ENCODE data around the gene SIK3. TPM values are rescaled to one million over a fixed set of nuclear protein-coding genes. Genes with fewer than 3 reads are reported as not detected.

Gene SIK3
- total RNA-seq, 1 experiment from 2014 or later, result 14.5 TPM

DNA sequence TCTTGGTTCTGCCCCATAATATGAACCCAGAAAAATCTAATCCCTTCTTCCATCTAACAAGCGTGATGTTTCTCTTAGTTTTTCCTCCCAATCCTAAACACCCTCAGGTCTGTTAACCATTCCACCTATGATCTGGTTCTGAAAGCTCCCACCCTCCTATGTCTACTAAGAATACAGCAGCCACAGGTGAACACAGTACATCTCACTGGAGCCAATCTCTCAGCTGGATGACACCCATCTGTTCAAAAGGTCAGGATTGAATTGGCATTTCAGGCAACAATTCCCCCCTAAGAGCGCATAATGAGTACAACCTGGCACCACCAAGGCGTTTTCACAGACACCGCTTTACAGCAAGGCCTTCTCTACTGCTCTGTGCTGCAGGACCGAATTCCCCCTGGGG, 241.8 kb downstream of the SIK3 start:
- BruUV-seq (replicated peaks), result no TSS peak
- no peaks in the 10 kb centered on the region for H4K20me1 ChIP-seq (ENCODE audit: low read length)
- H3K27me3 ChIP-seq (ENCODE audit: low read length), result no peaks in the 10 kb centered on the region
- no peak overlapping the region for H3K4me2 ChIP-seq (ENCODE audit: low read length)
- H3K9me3 ChIP-seq (ENCODE audit: low read length), result no peaks in the 10 kb centered on the region
- peaks cover 37% of the 10 kb centered on the region for H3K4me1 ChIP-seq (ENCODE audit: insufficient read depth, low read length)
- H2AFZ ChIP-seq (ENCODE audit: low read length), result no peak overlapping the region
- H3K79me2 ChIP-seq (ENCODE audit: low read length), result no peaks in the 10 kb centered on the region
- TF ChIP-seq EZH2 (IDR thresholded peaks at IDR 0.05; ENCODE audit: low read length, unreplicated experiment) (no peak), EZH2phosphoT487 (IDR thresholded peaks at IDR 0.05; ENCODE audit: borderline replicate concordance, low read length) (no peak)
- TF ChIP-seq, protein P1, sequence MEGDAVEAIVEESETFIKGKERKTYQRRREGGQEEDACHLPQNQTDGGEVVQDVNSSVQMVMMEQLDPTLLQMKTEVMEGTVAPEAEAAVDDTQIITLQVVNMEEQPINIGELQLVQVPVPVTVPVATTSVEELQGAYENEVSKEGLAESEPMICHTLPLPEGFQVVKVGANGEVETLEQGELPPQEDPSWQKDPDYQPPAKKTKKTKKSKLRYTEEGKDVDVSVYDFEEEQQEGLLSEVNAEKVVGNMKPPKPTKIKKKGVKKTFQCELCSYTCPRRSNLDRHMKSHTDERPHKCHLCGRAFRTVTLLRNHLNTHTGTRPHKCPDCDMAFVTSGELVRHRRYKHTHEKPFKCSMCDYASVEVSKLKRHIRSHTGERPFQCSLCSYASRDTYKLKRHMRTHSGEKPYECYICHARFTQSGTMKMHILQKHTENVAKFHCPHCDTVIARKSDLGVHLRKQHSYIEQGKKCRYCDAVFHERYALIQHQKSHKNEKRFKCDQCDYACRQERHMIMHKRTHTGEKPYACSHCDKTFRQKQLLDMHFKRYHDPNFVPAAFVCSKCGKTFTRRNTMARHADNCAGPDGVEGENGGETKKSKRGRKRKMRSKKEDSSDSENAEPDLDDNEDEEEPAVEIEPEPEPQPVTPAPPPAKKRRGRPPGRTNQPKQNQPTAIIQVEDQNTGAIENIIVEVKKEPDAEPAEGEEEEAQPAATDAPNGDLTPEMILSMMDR (conservative IDR thresholded peaks at IDR 0.05; ENCODE audit: low read depth, low read length), result no peak
- H3F3A ChIP-seq (ENCODE audit: low read length, unreplicated experiment), result peaks cover 15% of the 10 kb centered on the region
- no peaks in the 10 kb centered on the region for H3K9me2 ChIP-seq (replicated peaks; ENCODE audit: low read length)
- no peak for ATAC-seq
- ChIA-PET POLR2A (ENCODE audit: unreplicated experiment) (no interaction called here), CTCF (no interaction called here)
- peaks cover 22% of the 10 kb centered on the region for H3K36me3 ChIP-seq (ENCODE audit: low read depth, low read length)
- intact Hi-C loops (cut with micrococcal nuclease), result loop anchor here (10.0 kb wide), 1 partner anchor 378 kb away; the partner anchor contains the start of genes PCSK7 and RNF214
- H3K27ac ChIP-seq (ENCODE audit: low read length), result no peak overlapping the region
- DNase-seq, result no peak
- no peak overlapping the region for H3K9ac ChIP-seq (ENCODE audit: low read length)
- no peak overlapping the region for H3K4me3 ChIP-seq (ENCODE audit: low read length)

DNA sequence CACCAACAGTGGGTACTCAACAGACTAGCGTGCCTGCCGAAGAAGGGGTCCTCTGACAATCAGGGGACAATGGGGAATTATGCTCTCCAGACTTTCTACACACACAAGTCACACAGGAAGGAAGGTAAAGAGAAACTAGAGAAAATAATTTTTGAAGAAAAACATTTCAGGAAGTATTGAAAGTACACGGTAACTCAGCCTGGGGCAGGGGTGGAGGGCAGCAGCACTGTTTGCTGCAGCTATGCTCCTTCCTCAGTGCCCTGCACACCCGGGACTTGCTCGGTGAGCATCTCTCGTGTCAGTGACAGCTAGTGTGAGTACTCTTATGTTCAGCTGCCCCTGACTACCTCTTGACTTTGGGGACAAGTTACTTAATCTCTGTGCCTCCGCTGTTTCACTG, 242.8 kb downstream of the SIK3 start:
- TF ChIP-seq EZH2 (IDR thresholded peaks at IDR 0.05; ENCODE audit: low read length, unreplicated experiment) (no peak), EZH2phosphoT487 (IDR thresholded peaks at IDR 0.05; ENCODE audit: borderline replicate concordance, low read length) (no peak)
- TF ChIP-seq, protein P1 (conservative IDR thresholded peaks at IDR 0.05; ENCODE audit: low read depth, low read length), result no peak
- Histone ChIP-seq H2AFZ (ENCODE audit: low read length) (no peak overlapping the region), H3F3A (ENCODE audit: low read length, unreplicated experiment) (peaks cover 15% of the 10 kb centered on the region), H3K9ac (ENCODE audit: low read length) (no peak overlapping the region), H3K36me3 (ENCODE audit: low read depth, low read length) (peaks cover 16% of the 10 kb centered on the region; the same call in 1 of the 2 replicates), H3K9me2 (replicated peaks; ENCODE audit: low read length) (no peaks in the 10 kb centered on the region), H4K20me1 (ENCODE audit: low read length) (no peaks in the 10 kb centered on the region), H3K4me1 (ENCODE audit: insufficient read depth, low read length) (peaks cover 34% of the 10 kb centered on the region), H3K27ac (ENCODE audit: low read length) (no peak overlapping the region), H3K9me3 (ENCODE audit: low read length) (no peaks in the 10 kb centered on the region), H3K4me3 (ENCODE audit: low read length) (no peak overlapping the region), H3K79me2 (ENCODE audit: low read length) (no peaks in the 10 kb centered on the region), H3K27me3 (ENCODE audit: low read length) (no peaks in the 10 kb centered on the region), H3K4me2 (ENCODE audit: low read length) (no peak overlapping the region)
- no TSS peak for BruUV-seq (replicated peaks)
- ATAC-seq, result no peak
- intact Hi-C loops (cut with micrococcal nuclease), result loop anchor here (10.0 kb wide), 1 partner anchor 379 kb away; the partner anchor contains the start of genes PCSK7 and RNF214
- ChIA-PET POLR2A (ENCODE audit: unreplicated experiment) (interaction anchor here (0.7 kb wide), 1 partner anchor 123 kb away, joined by 6 read pairs; no protein-coding TSS in a partner anchor), CTCF (no interaction called here)
- DNase-seq, result no peak

DNA sequence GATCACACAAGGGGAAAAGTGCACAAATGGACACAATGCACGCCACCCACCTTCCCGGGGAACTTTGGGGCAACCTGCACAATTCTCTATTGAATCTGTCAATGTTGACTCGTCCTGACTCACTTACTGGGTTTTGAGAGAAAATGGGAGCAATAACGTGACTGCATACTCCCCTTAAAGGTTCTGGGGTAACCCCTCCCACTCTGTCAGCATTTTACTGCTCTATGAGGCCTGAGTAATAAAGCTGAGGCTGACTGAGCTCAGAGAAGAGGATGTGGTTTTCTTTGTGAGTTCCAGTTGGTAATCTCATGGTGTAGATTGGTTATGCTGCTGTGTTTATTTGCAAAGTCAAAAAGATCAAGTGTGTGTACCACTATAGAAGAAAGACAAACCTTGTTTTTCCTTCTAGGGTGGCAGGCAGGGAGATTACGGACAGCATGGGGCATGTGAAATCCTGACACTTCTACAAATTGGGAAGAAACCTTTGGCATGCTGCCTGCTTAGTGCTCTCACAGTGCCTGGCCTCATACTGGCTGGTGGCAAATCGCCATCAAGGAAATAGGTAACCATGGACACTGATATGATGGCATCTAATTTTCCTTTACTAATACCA, 244.7 kb downstream of the SIK3 start:
- peak; percentile 84 for ATAC-seq
- peak overlapping the region; percentile 82 for H3K4me2 ChIP-seq (ENCODE audit: low read length)

More for the DNA sequence above, 244.7 kb downstream of the SIK3 start:
- H3K27ac ChIP-seq (ENCODE audit: low read length), result peak overlapping the region; percentile 97
- H3K9me2 ChIP-seq (replicated peaks; ENCODE audit: low read length), result no peaks in the 10 kb centered on the region
- intact Hi-C loops (cut with micrococcal nuclease), result loop anchor here (1.0 to 10.0 kb wide), 5 partner anchors 18 to 381 kb away; partner anchors contain the start of genes APOA5, BUD13, PCSK7 and RNF214
- ChIA-PET CTCF (interaction anchor here (0.6 to 2.8 kb wide), 3 partner anchors 18 to 252 kb away, joined by 3 to 16 read pairs (median 5); no protein-coding TSS in a partner anchor), POLR2A (ENCODE audit: unreplicated experiment) (interaction anchor here (0.5 to 1.0 kb wide), 4 partner anchors 18 to 342 kb away, joined by 3 to 10 read pairs (median 7); no protein-coding TSS in a partner anchor)
- H3K36me3 ChIP-seq (ENCODE audit: low read depth, low read length), result peaks cover 13% of the 10 kb centered on the region; the same call in 1 of the 2 replicates
- H3K9ac ChIP-seq (ENCODE audit: low read length), result peak overlapping the region; percentile 87
- H3K9me3 ChIP-seq (ENCODE audit: low read length), result no peaks in the 10 kb centered on the region
- peak; percentile 99 for DNase-seq
- H3K79me2 ChIP-seq (ENCODE audit: low read length), result no peaks in the 10 kb centered on the region
- peaks cover 34% of the 10 kb centered on the region for H3K4me1 ChIP-seq (ENCODE audit: insufficient read depth, low read length)
- H2AFZ ChIP-seq (ENCODE audit: low read length), result no peak overlapping the region
- H3F3A ChIP-seq (ENCODE audit: low read length, unreplicated experiment), result peaks cover 15% of the 10 kb centered on the region
- BruUV-seq (replicated peaks), result no TSS peak
- no peak for TF ChIP-seq EZH2 (IDR thresholded peaks at IDR 0.05; ENCODE audit: low read length, unreplicated experiment)
- no peak for TF ChIP-seq EZH2phosphoT487 (IDR thresholded peaks at IDR 0.05; ENCODE audit: borderline replicate concordance, low read length)
- TF ChIP-seq, protein P1 (conservative IDR thresholded peaks at IDR 0.05; ENCODE audit: low read depth, low read length), result no peak
- peak overlapping the region; percentile 50 for H3K4me3 ChIP-seq (ENCODE audit: low read length)
- H4K20me1 ChIP-seq (ENCODE audit: low read length), result no peaks in the 10 kb centered on the region
- H3K27me3 ChIP-seq (ENCODE audit: low read length), result no peaks in the 10 kb centered on the region
